HG03064 (cell line): ENCODE data around the gene PLXDC2.

Experiments used
- ATAC-seq: cut with Tn5 transposase; IDR thresholded peaks from one replicate; pipeline ENCODE4 v1.9.1; 2021; ENCODE audit warnings: low read depth; ENCODE audit not compliant: unreplicated experiment

PLXDC2 gene

DNA sequence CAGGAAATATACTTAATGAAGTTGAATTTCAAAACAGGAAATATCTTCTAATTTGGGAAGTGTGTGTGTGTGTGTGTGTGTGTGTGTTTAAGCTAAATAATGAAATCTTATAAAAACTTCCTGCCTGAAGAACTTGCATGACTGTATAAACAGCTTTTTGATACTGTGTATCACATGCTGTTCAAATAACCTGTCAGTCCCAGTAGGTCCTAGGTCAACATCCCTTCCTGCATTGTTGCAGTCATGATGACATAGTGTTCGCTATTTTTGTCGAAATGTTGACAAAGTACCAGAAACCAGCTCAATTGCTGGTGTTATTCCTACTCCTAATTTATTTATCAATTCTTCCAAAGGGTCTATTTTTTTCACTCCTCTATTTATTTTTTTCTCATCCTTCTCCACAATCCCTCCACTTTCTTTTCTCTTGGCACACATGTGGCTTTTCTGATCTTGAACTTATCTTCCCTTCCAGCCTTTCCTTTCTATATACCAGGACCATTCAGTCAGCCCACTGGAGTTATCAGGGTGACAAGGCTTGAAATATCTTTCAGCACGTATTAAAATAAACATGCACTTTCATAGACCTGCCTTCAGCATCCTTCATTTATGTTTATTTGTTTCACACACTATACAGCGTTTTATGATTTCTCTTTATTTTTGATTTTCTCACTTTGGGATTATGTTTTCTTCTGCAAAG is 115.8 kb downstream of the PLXDC2 start:
- no peak for ATAC-seq

DNA sequence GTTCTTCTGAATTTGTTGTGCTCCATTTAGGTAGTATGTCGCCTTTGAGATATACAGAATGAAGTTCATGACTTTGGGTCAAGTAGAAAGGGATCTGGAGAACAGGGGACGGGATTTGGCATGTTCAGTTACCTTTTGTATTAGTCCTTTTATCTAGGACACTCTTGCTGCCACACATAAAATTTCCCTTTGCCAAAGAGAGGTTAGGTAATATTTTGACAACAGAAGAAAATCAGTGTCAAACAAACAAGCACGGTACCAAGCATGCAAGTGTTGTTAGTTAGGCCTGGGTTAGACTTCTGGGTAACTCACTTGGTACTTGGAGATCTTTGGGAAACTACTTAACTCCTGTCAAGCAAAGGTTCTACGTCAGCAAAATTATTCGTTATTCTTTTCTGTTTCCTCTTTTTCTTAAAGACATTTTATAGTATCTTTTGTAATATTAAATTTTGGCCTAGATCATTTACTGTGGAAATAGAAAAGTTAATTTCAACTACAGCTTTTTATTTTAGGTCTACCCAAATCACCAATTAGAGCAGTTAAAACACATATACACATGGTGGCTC is 116.7 kb downstream of the PLXDC2 start:
- ATAC-seq = no peak

DNA sequence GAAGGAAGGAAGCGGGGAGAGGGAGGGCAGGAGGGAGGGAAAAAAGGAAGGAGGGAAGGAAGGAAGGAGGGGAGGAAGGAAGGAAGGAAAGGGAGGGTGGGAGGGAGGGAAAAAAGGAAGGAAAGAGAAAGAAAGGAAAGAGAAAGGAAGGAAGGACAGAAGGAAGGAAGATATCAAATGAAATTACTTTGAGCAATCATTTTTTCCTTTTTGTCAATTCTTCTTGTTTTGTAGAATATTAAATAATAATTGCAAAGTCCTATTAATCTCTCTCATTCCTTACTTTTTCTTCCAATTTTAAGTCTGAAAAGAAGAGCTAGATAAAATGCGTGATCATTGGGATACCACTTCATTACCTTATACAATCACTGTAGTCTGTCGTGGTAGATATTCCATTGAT is 117.5 kb downstream of the PLXDC2 start:
- no peak for ATAC-seq

DNA sequence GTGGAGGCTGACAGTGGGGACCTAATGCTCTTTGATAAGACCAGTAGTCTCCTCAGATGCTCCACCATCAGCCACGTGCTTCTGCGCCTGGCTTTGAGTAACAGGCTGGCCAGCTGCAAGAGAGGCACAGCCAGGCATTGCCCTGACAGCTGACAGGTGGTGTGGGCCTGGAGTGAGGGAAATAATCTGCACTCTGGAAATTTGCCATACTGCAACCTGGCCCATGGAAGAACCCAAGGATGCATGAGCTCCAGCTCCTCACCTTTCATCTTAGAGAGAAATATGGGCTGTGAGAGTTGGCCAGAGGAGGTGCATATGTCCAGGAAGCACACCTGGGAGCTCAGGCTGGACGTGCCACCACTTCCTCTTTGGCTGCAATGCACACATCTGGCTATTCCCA is 118.9 kb downstream of the PLXDC2 start:
- no peak for ATAC-seq

DNA sequence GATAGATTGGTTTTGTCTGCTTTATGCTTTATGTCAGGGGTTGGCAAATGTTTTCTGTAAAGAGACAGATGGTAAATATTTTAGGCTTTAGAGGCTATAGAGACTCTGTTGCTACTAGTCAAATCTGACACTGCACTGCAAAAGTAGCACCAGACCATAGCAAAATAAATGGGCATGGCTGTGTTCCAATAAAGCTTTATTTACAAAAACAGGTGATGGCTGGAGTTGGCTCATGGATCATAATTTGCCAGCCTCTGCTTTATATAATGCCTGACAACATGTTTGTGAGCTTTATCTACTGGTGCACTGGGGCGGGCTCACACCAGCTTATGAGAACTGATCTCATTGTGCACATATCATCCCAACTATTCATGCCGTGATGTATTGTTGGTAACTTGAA is 120.1 kb downstream of the PLXDC2 start:
- ATAC-seq = no peak

DNA sequence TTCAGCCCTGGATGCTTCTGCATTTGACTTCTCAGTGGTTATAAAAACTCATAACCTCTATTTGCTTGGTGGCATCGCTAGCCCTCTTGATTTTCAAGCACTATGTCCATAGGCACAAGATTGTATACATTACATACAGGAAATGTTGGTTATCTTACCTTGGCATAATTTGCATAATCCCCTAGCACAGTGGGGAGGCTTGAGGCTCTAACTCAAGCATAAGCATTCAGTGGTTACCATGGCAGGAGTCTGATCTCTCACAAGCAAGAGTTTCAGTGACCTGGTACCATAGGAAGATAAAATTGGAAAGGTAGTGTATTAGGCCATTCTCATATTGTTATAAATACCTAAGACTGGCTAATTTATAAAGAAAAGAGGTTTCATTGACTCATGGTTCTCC is 121.8 kb downstream of the PLXDC2 start:
- no peak for ATAC-seq

DNA sequence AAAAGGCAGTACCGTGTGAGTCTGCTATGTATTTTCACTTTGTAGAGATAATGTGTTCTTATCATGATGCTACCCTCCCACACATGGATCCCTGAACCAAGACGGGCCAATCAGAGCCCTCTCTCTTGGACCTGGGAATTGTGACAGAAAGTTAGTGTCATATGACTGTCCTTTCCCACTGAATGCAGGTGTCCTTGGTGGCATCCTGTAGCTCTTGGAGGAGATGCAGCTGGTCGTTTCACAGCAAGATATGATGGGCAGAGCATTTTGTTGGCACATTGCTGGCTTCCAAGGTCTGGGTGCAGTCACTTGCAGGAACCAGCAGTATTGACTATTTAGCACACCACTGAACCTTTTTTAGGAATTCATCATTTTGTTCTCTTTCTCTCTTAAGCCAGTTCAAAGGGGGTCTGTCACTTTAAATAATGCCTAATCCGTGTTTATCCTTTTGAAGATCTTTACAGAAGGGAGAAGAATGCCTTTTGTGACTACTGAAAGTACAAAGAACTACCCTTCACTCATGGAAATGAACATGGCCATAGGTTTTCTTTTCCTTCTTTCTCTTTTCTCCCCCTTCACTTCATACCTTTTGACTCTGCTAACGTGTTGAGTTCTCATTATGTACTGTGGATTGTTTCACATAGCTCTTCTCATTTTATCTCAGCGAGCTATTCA is 125.1 kb downstream of the PLXDC2 start:
- no peak for ATAC-seq

DNA sequence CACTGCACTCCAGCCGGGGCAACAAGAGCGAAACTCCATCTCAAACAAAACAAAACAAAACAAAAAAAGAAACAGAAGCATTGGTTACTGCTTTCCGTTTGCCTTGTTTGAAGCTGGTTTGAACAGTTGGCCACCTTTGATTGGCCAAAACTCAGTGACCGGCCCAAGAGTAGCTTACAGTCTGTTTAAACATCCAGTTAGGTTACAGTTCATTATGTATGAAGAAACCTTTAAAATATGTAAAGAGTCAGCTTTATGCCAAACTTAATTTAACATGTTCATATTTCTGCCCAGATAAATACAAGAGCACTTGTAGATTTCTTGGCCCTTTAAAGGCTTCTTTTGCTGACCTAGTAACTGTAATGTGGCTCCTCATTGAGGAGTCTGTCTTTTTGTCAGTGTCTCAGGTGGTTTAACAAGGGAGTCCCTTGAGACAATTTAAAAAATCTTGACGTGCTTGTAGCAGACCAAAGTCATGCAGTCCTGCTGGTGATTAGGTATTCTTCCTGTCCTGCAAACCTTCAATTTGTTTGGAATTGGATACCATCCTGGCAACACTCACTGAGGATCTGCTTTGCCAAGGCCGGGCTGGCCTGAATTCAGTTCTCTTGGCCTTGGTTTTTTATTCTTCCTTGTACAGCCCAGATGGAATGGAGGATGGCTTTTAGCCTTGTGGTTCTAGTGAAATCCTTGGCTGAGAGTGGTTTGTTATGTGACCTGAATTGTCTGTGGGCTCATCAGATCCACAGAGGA is 128.9 kb downstream of the PLXDC2 start:
- no peak for ATAC-seq

DNA sequence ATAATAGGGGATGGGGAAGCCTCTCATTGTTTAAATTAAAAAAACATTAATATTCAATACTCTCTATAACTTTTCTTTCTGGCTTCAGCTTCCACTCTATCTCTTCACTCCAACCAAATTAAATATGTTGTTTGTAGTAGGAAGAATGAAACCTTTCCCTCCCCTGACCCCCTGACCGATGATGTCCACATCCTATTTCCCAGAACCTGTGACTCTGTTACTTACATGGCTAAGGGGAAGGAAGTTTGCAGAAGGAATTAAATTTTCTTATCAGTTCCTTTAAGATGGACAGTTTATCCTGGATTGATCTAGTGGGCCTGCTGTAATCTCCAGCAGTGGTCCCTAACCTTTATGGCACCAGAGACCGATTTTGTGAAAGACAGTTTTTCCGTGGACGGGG is 130.0 kb downstream of the PLXDC2 start:
- ATAC-seq = no peak

DNA sequence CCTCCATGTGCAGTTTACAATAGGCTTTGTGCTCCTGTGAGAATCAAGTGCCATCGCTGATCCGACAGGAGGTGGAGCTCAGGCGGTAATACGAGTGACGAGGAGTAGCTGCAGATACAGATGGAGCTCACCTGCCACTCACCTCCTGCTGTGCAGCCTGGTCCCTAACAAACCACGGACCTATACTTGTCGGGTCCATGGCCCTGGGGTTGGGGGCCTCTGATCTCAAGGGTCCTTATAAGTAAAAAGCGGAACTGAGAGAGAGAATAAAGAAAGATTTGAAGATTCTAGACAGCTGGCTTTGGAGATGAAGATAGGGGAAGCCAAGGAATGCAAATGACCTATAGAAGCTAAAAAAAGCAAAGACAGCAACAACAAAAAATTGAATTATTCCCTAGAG is 130.6 kb downstream of the PLXDC2 start:
- no peak for ATAC-seq

DNA sequence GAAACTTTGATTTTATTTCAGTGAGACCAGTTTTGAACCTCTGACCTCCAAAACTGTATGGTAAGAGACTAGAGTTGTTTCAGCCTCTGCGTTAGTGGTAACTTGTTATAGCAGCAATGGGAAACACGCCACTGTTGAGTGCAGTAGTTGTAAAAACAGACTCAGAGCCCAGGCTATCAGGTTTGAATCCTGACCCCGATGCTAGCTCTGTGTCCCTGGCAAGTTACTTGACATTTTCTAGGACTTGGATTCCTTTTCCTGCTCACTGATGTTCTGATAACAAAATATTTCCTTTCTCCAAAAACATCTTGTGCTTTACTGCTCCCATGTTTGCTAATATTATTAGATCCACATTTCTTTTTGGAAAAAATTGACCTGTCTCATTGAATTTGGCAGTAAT is 131.0 kb downstream of the PLXDC2 start:
- ATAC-seq = no peak

DNA sequence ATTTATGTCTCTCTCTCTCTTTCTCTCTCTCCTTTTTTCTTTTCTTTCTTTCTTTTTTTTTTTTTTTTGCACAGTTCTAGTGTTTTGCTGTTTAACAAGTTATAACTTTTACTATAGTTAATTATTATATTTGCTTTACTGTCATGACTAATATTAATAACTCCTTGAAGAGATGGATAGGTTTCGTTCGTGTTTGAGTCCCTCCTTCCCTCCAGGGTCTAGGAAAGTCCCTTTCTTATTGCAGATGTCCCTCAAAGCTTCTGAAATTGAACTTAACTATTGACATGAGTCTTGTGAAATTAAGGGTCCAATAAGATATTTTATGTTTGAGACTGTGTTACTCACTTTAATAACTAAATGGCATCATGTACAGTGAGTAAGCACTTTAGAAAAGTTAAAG is 131.4 kb downstream of the PLXDC2 start:
- peak; percentile 46 for ATAC-seq

DNA sequence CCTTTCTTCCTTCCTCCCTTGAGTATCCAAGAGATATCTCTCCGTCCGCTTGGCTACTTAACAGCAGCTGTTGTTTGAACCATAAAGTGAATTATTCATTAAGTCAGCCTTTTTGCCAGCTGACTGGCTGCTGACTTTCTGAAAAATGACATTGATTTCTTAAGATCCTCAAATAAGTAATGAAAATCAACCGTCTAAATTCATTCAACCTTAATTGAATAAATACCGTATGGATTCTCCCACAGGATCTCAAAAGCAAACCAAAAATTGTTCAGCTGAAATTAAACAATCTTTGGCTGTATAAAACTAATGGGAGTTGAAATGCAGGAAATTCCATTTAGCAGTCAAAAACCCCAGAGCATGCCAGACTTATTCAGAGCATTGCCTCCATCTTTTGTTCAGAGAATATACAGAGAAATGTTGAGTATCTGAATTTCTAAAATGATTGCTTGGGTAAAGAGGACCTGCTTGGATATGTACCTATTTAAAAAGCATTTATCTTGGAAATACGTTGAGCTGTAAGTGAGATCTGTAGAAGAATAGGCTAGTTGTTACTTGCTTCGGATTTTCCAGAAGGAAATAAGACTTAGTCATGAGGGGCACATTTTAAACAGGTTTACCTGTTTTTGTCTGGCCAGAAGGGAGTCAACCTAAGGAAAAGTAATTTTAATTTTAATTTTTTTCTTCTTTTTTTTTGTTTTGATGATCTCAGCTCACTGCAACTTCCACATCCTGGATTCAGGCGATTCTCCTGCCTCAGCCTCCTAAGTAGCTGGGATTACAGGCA is 136.2 kb downstream of the PLXDC2 start:
- ATAC-seq = no peak

DNA sequence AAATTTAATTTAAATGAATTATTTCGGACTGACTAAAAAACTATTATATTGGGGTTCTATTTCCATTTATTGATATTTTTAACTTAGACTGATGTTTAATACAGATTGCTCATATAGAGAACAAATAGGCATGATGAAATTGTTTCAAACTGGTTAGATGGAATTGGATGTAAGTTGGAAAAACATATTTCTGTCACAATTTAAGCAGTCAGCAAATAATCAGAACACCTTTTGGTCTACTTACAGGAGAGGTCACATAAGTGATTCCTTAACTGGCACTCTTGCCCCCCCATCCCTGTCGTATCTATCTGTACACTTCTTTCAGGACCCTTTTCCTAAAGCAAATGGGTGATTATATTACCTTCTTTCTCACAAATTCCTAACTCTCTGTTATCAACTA is 138.4 kb downstream of the PLXDC2 start:
- no peak for ATAC-seq

DNA sequence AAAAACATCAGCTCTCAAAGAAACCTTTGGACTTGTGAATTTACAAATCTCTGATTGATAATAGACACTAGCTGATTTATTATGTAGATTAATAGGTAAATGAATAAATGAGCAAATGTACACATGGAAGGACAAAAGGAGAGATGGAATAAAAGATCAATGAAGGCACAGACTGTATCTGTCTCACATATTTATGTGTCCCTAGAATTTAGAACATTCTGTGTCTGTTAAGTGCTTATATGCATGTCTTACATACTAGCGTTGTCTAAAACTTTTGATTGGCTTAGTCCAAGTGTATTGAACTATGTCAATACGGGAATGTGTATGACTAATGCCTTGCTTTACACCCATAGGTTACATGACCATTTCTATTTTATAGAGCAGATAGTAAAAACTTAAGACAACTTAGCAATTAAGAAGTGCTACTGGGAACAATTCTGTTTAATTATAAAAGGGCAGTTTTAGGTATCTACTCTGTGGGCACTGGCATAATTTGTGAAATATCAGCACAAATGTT is 140.3 kb downstream of the PLXDC2 start:
- no peak for ATAC-seq

DNA sequence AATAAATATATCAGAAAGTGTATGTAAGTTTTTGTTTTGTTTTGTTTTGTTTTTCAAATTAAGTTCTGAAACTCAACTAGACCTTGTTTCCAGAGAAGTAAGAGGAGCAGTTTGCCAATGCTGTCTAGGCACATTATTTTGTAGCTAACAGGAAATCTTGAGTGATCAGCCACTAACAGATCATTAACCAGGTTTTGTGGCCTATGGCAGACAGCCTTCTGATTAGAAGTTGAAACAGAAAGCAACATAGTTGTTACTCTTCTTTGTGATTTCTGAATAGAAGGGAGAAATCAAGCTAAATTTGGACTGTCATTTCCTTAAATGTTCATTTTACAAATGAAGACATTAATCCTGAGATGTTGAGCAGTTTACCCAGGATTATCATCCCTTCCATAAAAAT is 142.6 kb downstream of the PLXDC2 start:
- ATAC-seq = peak; percentile 96

DNA sequence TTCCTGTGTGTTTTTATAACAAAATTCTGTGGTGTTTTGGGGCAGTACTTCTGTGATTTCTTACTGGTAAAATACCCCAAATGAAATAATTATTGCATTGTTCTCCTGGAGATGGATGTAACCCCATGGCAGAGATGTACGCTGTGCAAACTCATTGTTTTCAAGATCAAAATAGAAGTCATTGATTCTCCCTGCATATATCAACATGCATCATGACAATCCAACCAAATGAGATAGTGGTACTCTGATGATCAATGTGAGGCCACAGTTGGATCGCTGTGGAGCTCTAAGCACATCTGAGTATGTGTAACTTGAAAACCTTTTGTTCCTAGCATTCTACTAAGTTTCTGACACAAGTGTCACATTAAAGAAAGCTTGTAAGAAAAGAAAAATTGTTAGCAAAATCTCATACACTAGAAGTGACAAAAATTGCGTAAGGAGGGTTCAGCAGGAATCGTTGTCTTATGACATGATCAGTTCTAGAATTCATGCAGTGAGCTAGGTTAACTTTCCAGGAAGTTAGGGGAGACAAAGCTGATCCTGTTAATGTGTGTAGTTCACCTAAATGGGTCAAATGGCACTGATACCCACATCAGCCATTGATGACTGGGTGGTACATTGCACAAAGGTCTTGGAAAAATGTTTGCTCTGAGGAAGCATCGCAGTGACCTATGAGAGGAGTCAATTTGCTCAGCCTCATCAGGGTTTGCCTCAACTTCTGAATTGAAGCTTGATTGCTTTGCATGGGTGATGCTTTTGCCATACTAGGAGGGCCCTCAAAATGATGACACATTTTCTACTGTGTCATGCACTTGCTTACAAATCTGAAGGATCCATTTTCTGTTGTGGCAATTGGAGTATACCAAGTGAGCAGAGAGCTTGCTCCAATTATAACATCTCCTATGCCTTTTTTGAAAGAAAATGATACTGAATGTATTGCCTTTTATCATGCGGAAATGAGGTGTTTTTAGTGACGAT is 145.1 kb downstream of the PLXDC2 start:
- no peak for ATAC-seq

DNA sequence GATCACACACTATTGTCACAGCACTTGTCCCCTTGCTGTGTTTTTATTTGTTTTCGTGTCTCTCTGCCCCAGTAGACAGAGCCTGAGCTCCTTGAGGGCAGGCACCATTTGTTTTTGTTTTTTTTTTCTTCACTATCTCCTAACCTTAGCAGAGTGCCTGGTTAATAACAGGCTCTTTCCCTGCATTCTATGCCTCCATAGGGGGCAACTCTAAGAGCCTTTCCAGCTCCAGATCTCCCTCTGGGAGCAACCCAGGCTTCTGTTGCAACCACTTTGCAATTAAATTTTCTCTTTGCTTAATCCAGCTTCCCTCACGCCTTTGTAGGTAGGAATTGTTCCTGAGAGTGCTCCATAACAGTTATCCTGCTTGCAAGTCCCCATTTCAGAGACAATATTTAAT is 148.4 kb downstream of the PLXDC2 start:
- no peak for ATAC-seq

DNA sequence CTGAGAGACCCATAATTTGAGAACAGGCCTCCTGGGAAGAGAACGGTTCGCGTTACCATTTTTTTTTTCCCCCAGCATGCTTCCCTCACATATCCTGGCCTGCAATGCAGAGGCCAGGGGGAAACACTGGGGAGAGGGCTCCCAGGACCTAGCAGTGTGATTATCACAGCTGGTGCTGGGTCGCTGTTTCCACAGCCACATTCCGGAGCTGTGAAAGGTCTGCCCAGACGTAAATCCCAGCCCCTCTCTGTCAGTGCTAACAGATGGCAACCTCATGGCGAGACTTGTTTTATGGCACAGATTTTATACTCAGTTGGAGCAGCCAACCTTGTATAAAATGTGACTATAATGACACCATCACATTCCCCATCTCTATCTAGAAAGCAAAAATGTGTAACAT is 150.5 kb downstream of the PLXDC2 start:
- ATAC-seq = no peak
